ENCODE results near the gene PIP4K2A. TPM values are rescaled to one million over a fixed set of nuclear protein-coding genes. Genes with fewer than 3 reads are reported as not detected.

PIP4K2A gene
- total RNA-seq, 4 donors from 2014 or later = 27.3 to 52.7 (median 41.6) TPM

DNA sequence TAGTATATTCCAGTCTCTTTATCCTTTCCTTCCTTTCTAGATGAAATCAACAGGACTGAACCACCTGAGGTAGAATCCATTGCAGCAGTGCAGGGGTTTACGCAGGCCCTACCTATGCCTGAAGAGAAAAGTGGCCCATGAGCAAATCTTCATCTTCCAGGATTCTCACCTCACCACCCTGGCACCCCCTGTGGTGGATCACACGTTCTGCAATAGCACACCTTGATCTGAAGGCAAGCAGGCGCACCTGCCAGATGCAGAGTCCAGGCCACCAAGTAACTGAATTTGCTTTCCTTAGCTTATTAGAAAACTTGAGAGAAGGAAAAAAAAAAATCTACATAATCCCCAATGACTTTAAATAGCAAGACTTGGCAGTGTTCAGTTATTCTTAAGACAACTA lies 121.4 kb downstream of the PIP4K2A start:
- TF ChIP-seq, protein P1, sequence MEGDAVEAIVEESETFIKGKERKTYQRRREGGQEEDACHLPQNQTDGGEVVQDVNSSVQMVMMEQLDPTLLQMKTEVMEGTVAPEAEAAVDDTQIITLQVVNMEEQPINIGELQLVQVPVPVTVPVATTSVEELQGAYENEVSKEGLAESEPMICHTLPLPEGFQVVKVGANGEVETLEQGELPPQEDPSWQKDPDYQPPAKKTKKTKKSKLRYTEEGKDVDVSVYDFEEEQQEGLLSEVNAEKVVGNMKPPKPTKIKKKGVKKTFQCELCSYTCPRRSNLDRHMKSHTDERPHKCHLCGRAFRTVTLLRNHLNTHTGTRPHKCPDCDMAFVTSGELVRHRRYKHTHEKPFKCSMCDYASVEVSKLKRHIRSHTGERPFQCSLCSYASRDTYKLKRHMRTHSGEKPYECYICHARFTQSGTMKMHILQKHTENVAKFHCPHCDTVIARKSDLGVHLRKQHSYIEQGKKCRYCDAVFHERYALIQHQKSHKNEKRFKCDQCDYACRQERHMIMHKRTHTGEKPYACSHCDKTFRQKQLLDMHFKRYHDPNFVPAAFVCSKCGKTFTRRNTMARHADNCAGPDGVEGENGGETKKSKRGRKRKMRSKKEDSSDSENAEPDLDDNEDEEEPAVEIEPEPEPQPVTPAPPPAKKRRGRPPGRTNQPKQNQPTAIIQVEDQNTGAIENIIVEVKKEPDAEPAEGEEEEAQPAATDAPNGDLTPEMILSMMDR (IDR thresholded peaks at IDR 0.05; ENCODE audit: low read depth) = no peak

DNA sequence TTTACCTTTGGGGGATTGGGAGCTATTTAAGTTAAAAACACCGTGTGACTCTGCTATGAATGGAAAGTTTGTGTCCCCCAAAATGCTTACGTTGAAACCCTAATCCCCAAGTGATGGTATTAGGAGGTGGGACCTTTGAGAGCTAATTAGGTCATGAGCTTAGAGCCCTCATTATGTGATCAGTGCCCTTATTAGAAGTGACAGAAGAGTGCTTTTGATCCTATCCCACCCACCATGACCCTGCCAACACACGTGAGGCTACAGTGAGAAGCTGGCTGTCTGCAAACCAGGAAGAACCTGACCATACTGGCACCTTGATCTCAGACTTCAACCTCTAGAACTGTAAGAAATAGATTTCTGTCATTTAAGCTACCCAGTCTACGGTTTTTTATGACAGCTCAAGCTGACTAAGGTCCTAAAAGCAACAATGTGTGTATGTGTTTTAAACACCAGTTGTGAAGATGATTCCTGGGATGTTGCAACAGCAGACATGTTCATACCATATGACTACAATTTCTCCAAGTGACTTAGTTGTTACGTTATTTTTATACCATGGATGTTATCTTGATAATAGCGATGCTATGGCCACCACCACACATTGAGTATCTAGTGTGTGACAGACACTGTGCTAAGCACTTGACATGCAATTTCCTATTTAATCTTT lies 124.4 kb downstream of the PIP4K2A start:
- TF ChIP-seq, protein P1 (IDR thresholded peaks at IDR 0.05; ENCODE audit: low read depth) = no peak

DNA sequence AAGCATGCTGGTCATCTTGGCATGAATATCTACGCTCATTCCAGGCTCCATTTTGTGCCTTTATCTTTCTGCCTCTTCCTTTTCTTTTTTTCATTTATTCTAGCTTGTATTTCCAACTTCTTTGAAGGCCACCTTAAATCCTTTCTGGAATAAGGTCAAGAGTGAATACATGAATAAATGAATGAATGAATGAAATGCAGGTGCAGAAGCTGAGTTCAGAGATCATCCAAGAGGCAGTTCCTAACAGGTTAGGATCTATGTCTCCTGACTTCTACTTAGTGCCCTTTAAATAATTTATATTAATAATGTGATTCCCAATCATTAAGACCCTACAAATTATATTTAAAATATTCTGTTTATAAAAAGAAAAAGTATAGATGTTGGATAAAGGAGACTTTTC lies 125.9 kb downstream of the PIP4K2A start:
- TF ChIP-seq, protein P1 (IDR thresholded peaks at IDR 0.05; ENCODE audit: low read depth) = no peak

DNA sequence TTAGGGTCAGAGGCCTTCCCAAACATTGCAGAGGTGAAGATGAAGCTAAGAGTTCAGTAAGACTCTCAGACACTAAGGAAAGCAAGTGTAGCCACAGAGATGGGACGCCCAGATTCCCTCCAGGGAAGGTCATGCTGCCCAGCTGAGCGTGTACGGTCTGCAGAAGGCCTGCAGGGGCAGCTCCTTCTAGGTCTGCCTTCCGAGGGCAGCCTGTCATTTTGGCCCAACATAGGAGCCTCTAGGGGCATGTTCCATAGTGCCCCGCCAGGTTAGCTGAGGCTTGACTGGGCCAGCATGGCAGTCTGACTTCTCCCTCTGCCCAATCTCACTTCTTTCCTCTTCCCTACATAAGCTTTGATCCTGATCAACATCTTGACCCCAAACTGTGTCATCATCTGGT lies 130.7 kb downstream of the PIP4K2A start:
- TF ChIP-seq, protein P1 (IDR thresholded peaks at IDR 0.05; ENCODE audit: low read depth) = no peak

DNA sequence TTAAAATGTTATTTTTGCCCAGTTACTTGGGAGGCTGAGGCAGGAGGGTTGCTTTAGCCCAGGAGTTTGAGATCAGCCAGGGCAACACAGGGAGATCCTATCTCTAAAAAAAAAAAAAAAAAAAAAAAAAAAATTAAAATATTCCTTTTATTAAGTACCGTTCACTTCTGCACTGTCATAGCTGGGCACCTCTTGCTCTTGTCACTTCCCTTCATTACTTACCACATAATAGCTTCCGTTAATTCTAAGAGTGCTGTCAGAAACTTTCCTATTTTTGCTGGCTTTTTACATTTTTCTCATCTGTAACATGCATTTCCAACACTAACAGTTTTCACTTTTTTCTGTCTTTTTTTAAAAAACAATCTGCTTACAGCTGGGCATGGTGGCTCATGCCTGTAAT lies 132.9 kb downstream of the PIP4K2A start:
- TF ChIP-seq, protein P1 (IDR thresholded peaks at IDR 0.05; ENCODE audit: low read depth) = no peak

DNA sequence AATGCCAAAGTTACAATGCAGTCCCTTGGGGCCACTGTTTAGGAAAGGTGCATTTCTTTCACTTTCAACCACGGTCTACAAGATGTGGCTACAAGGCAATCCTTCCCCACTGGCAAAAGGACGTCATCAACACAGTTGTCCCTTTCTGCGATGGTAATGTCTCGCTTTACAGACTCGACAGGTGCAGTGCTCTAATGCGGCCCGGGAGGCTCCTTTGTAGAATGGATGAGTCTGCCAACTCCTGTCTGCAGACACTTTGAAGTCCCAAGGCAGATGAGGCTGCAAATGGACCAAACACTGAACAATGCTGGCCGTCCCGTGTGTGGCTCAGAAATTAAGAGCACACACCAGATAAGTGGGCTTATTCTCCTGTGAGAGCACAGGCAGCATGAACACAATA lies 133.7 kb downstream of the PIP4K2A start:
- TF ChIP-seq, protein P1 (IDR thresholded peaks at IDR 0.05; ENCODE audit: low read depth) = no peak

DNA sequence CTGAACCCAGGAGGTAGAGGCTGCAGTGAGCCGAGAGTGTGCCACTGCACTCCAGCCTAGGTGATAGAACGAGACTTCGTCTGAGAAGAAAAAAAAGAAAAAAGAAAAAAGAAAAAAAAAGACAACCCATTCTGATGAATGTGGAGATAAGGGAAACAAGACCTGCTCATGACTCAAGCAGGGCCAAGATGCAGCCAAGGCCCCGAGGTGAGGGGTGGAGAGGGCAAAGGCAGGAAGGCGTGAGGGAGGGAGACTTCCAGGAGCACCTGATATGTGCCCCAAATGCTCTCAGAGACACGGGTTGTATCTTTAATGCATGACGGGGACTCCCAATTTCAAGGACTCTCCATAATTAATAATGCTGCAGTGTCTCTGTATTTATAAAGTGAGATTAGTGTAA lies 134.6 kb downstream of the PIP4K2A start:
- TF ChIP-seq, protein P1 (IDR thresholded peaks at IDR 0.05; ENCODE audit: low read depth) = no peak

Data from subcutaneous adipose tissue (tissue), 4 donors.